ENCODE results near the gene PLEKHG2.

The PLEKHG2 gene

DNA sequence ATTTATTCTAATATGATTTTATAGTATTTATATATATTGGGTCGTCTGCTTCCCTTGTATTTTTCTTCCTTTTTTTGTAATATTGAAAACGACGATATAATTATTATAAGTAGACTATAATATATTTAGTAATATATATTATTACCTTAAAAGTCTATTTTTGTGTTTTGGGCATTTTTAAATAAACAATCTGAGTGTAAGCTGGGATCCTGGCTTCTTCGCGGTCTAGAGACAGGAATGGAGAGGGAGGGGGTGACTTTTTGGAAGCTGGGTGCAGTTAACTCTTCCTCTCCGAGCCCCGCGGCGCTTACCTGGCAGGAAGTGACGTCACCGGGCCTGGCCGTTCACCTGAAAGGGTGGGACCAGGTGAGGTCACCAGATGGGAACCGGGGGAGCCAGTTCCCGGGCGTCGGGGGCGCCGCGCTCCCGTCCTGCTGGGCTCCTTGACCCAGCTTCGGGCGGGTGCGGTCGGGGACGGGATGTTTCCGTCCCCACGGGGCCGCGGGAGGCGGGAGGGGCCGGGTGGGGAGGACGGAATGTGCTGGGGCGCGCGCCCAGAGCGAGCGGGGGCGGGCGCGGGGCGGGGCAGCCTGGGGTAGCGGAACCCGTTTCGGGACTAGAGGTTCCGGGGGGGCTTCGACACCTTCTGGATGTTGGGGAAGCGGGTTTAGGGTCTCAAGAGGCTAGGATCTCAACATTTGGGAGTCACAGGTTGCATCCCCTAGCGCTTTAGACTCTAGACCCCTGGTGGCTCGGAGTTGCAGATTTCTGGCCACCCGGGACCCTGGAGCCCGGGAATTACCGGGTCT, 3.1 kb upstream of the PLEKHG2 start:
- Histone ChIP-seq H3K9me3 (replicated peaks; ENCODE audit: low read length) (no peaks in the 10 kb centered on the region), H3K27me3 (ENCODE audit: control insufficient read depth, insufficient read depth, low read length) (no peaks in the 10 kb centered on the region), H3K4me3 (ENCODE audit: low read length) (peak overlapping the region; percentile 80), H3K4me2 (ENCODE audit: low read length) (peak overlapping the region; percentile 86), H3K36me3 (ENCODE audit: insufficient read depth, low read length) (peaks cover 15% of the 10 kb centered on the region), H3K4me1 (ENCODE audit: control insufficient read depth, insufficient read depth, low read length) (peaks cover 29% of the 10 kb centered on the region), H3K9ac (ENCODE audit: low read depth, low read length) (peak overlapping the region; percentile 91)

GRCh38 chr19:39410017-39410830, 2.2 kb upstream of the PLEKHG2 start:
- Histone ChIP-seq H3K36me3 (ENCODE audit: insufficient read depth, low read length) (peaks cover 15% of the 10 kb centered on the region), H3K4me1 (ENCODE audit: control insufficient read depth, insufficient read depth, low read length) (peaks cover 37% of the 10 kb centered on the region), H3K4me2 (ENCODE audit: low read length) (peak overlapping the region; percentile 86), H3K9ac (ENCODE audit: low read depth, low read length) (peak overlapping the region; percentile 91), H3K4me3 (ENCODE audit: low read length) (peak overlapping the region; percentile 80), H3K27me3 (ENCODE audit: control insufficient read depth, insufficient read depth, low read length) (no peaks in the 10 kb centered on the region), H3K9me3 (replicated peaks; ENCODE audit: low read length) (no peaks in the 10 kb centered on the region)

GRCh38 chr19:39410831-39411080, 1.7 kb upstream of the PLEKHG2 start:
- Histone ChIP-seq H3K36me3 (ENCODE audit: insufficient read depth, low read length) (peaks cover 17% of the 10 kb centered on the region), H3K27me3 (ENCODE audit: control insufficient read depth, insufficient read depth, low read length) (no peaks in the 10 kb centered on the region), H3K4me3 (ENCODE audit: low read length) (peak overlapping the region; percentile 80), H3K9me3 (replicated peaks; ENCODE audit: low read length) (no peaks in the 10 kb centered on the region), H3K4me2 (ENCODE audit: low read length) (peak overlapping the region; percentile 86), H3K9ac (ENCODE audit: low read depth, low read length) (peak overlapping the region; percentile 91), H3K4me1 (ENCODE audit: control insufficient read depth, insufficient read depth, low read length) (peaks cover 38% of the 10 kb centered on the region)

- Histone ChIP-seq H3K9ac (ENCODE audit: low read depth, low read length) (peak overlapping the region; percentile 91), H3K4me2 (ENCODE audit: low read length) (peak overlapping the region; percentile 86), H3K4me1 (ENCODE audit: control insufficient read depth, insufficient read depth, low read length) (peaks cover 33% of the 10 kb centered on the region), H3K36me3 (ENCODE audit: insufficient read depth, low read length) (peaks cover 19% of the 10 kb centered on the region), H3K9me3 (replicated peaks; ENCODE audit: low read length) (no peaks in the 10 kb centered on the region), H3K27me3 (ENCODE audit: control insufficient read depth, insufficient read depth, low read length) (no peaks in the 10 kb centered on the region), H3K4me3 (ENCODE audit: low read length) (peak overlapping the region; percentile 80)
Observed at GRCh38 chr19:39411081-39411831, 1.2 kb upstream of the PLEKHG2 start.

GRCh38 chr19:39411832-39412099, 703 bp upstream of the PLEKHG2 start:
- Histone ChIP-seq H3K27me3 (ENCODE audit: control insufficient read depth, insufficient read depth, low read length) (no peaks in the 10 kb centered on the region), H3K4me3 (ENCODE audit: low read length) (peak overlapping the region; percentile 80), H3K36me3 (ENCODE audit: insufficient read depth, low read length) (peaks cover 21% of the 10 kb centered on the region), H3K4me2 (ENCODE audit: low read length) (peak overlapping the region; percentile 86), H3K9me3 (replicated peaks; ENCODE audit: low read length) (no peaks in the 10 kb centered on the region), H3K9ac (ENCODE audit: low read depth, low read length) (peak overlapping the region; percentile 91), H3K4me1 (ENCODE audit: control insufficient read depth, insufficient read depth, low read length) (peaks cover 32% of the 10 kb centered on the region)

DNA sequence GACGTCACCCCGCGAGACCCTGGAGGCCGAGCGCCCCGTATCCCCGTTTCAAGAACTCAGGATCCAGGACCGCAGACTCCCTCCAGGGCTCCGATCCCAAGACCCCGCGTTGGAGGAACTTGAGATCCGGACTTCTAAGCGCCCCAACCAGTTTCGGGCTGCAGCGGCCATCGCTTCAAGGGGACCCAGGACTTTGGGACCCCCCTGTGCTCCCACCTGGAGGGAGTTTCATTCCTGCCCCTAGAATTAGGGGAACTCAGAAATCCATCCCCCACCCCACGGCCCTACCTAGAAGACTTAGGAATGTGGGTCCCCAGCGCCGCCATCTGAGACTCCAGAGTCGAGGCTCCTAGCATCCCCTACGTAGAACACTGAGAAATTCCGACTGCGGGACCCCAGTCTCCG, 400 bp downstream of the PLEKHG2 start:
- peaks cover 32% of the 10 kb centered on the region for H3K4me1 ChIP-seq (ENCODE audit: control insufficient read depth, insufficient read depth, low read length)
- peak overlapping the region; percentile 95 for H3K4me2 ChIP-seq (ENCODE audit: low read length)

DNA sequence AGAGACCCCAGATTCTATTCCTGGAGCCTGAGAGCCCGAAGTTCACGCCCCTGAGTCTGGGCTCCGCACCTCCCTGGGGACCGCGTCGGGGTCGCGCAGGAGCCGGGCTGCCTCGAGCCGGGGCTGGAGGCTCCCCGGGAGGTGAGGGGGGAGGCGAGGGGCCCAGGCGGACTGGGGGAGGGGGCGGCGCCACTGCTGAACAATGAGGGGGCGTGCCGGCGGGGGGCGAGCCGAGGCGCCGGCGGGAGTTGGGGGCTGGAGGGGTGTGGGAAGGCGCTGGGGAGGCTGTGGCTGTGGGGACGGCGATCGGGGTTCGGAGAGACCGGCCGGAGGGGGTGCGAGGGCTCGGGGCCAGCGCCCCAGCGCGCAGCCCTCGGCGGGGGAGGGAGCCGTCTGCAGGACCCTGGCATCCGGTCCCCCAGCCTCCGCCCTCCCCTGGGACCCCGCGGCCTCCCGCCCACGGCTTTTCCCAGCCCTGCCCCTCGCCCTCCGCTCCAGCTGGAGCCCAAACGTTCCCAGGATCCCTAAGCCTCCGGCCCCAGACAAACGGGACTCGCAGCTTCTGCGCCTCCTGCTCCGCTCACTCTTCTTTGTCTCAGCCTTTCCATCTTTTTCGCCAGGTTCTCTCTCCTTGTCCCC, 922 bp downstream of the PLEKHG2 start:
- Histone ChIP-seq H3K27me3 (ENCODE audit: control insufficient read depth, insufficient read depth, low read length) (no peaks in the 10 kb centered on the region), H3K4me1 (ENCODE audit: control insufficient read depth, insufficient read depth, low read length) (peaks cover 32% of the 10 kb centered on the region), H3K9ac (ENCODE audit: low read depth, low read length) (peak overlapping the region; percentile 98), H3K36me3 (ENCODE audit: insufficient read depth, low read length) (peaks cover 19% of the 10 kb centered on the region), H3K4me3 (ENCODE audit: low read length) (peak overlapping the region; percentile 93), H3K4me2 (ENCODE audit: low read length) (peak overlapping the region; percentile 95), H3K9me3 (replicated peaks; ENCODE audit: low read length) (no peaks in the 10 kb centered on the region)

More for the DNA sequence above, 400 bp downstream of the PLEKHG2 start:
- Histone ChIP-seq H3K27me3 (ENCODE audit: control insufficient read depth, insufficient read depth, low read length) (no peaks in the 10 kb centered on the region), H3K4me3 (ENCODE audit: low read length) (peak overlapping the region; percentile 93), H3K9ac (ENCODE audit: low read depth, low read length) (peak overlapping the region; percentile 98), H3K9me3 (replicated peaks; ENCODE audit: low read length) (no peaks in the 10 kb centered on the region), H3K36me3 (ENCODE audit: insufficient read depth, low read length) (peaks cover 21% of the 10 kb centered on the region)

DNA sequence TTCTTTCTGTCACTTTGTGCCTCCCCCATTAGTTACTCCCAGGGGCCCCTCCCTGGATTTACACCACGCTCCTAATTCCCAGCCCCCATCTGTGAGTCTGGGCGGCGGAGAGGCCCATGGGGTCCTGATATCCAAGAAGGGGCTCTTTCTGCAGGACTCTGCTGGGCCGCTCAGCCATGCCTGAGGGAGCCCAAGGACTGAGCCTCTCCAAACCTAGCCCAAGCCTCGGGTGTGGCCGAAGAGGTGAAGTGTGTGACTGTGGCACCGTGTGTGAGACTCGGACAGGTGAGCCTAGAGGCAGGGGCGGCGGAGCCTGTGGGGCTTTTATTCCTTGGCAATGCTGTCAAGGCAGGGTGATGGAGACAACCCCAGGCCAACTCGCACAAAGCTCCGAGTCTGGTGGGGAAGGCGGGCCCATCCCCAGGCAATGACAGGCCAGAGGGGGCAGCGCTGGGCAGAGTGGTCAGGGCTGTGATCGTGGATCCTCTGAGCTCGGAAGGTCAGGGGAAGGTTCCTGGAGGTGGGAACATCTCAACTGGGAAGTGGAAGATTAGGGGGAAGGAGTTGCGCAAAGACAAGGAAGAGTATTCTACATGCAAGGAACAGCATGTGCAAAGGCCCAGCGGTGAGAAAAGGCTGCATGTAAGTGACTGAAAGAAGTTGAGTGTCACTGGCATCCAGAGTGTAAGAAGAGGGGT, 1.6 kb downstream of the PLEKHG2 start:
- peaks cover 32% of the 10 kb centered on the region for H3K4me1 ChIP-seq (ENCODE audit: control insufficient read depth, insufficient read depth, low read length)
- no peaks in the 10 kb centered on the region for H3K27me3 ChIP-seq (ENCODE audit: control insufficient read depth, insufficient read depth, low read length)
- peak overlapping the region; percentile 98 for H3K9ac ChIP-seq (ENCODE audit: low read depth, low read length)

DNA sequence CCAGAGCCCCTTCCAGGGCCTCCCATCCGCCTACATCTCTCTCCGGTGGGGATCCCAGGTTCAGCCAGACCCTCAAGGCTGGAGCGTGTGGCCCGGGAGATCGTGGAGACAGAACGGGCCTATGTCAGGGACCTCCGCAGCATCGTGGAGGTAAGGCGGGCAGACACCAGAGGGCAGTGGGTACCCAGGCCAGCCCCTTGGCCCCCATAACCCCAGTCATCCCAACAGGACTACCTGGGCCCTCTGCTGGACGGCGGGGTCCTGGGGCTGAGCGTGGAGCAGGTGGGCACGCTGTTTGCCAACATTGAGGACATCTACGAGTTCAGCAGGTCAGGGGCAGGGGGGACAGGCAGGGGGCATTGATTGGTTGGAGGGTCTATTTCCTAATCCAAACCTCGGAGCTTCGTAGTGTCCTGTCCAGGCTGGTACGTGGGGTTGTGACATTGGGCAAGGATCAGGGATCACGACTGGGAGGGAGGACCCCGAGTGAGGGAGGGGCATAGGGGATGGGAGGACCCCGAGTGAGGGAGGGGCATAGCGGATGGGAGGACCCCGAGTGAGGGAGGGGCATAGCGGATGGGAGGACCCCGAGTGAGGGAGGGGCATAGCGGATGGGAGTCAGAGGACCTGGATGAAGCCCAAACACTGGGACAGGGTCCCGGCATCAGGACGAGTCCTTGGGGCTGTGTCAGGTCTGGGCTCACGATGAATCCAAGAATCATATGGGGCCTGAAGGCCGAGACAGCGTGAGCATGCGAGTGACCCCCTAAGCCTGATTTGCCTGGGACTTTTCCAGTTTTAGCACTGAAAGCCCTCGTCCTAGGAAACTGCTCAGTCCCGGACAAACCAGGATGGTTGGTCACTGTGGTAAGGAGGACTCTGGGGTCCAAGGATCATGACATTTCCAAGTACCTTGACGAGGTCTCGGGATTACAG, 2.9 kb downstream of the PLEKHG2 start:
- peak overlapping the region; percentile 93 for H3K4me3 ChIP-seq (ENCODE audit: low read length)
- peak overlapping the region; percentile 98 for H3K9ac ChIP-seq (ENCODE audit: low read depth, low read length)

More for the DNA sequence above, 1.6 kb downstream of the PLEKHG2 start:
- peak overlapping the region; percentile 93 for H3K4me3 ChIP-seq (ENCODE audit: low read length)
- H3K4me2 ChIP-seq (ENCODE audit: low read length) = peak overlapping the region; percentile 95
- no peaks in the 10 kb centered on the region for H3K9me3 ChIP-seq (replicated peaks; ENCODE audit: low read length)
- peaks cover 19% of the 10 kb centered on the region for H3K36me3 ChIP-seq (ENCODE audit: insufficient read depth, low read length)

More for the DNA sequence above, 2.9 kb downstream of the PLEKHG2 start:
- peaks cover 27% of the 10 kb centered on the region for H3K36me3 ChIP-seq (ENCODE audit: insufficient read depth, low read length)
- H3K27me3 ChIP-seq (ENCODE audit: control insufficient read depth, insufficient read depth, low read length) = no peaks in the 10 kb centered on the region
- H3K4me1 ChIP-seq (ENCODE audit: control insufficient read depth, insufficient read depth, low read length) = peaks cover 25% of the 10 kb centered on the region
- no peaks in the 10 kb centered on the region for H3K9me3 ChIP-seq (replicated peaks; ENCODE audit: low read length)
- H3K4me2 ChIP-seq (ENCODE audit: low read length) = peak overlapping the region; percentile 95
